NCI-H446 (cell line): ENCODE results near the gene COL5A1.

Experiments
- DNase-seq, 2 experiments: peaks; one replicate each; lab custom pipeline; 2025; lab: John Stamatoyannopoulos, UW

Gene COL5A1

GRCh38 chr9:134792627-134793026 is 151.0 kb downstream of the COL5A1 start:
- no peak for DNase-seq

GRCh38 chr9:134793288-134794188 is 151.9 kb downstream of the COL5A1 start:
- peak in 1 of 2 experiments; percentile 55 for DNase-seq

GRCh38 chr9:134794663-134795370 is 153.2 kb downstream of the COL5A1 start:
- DNase-seq = no peak

- no peak for DNase-seq
Measured at GRCh38 chr9:134795446-134795845, 153.8 kb downstream of the COL5A1 start.

GRCh38 chr9:134796882-134797281 is 155.3 kb downstream of the COL5A1 start:
- no peak for DNase-seq

GRCh38 chr9:134800791-134801339 is 159.3 kb downstream of the COL5A1 start:
- no peak for DNase-seq

GRCh38 chr9:134802216-134802795 is 160.7 kb downstream of the COL5A1 start:
- no peak for DNase-seq

- no peak for DNase-seq
Measured at GRCh38 chr9:134804871-134805270, 163.3 kb downstream of the COL5A1 start.

GRCh38 chr9:134807716-134808446 is 166.3 kb downstream of the COL5A1 start:
- no peak for DNase-seq

- no peak for DNase-seq
Measured at GRCh38 chr9:134808447-134808792, 166.8 kb downstream of the COL5A1 start.

GRCh38 chr9:134809292-134809691 is 167.7 kb downstream of the COL5A1 start:
- no peak for DNase-seq

GRCh38 chr9:134809826-134810225 is 168.2 kb downstream of the COL5A1 start:
- DNase-seq = no peak

GRCh38 chr9:134811079-134811672 is 169.6 kb downstream of the COL5A1 start:
- DNase-seq = no peak

GRCh38 chr9:134811673-134812342 is 170.2 kb downstream of the COL5A1 start:
- no peak for DNase-seq

- DNase-seq = no peak
Measured at GRCh38 chr9:134812343-134812673, 170.7 kb downstream of the COL5A1 start.

- no peak for DNase-seq
Measured at GRCh38 chr9:134813841-134814240, 172.2 kb downstream of the COL5A1 start.

GRCh38 chr9:134814598-134815215 is 173.1 kb downstream of the COL5A1 start:
- DNase-seq = no peak

GRCh38 chr9:134815435-134816214 is 174.0 kb downstream of the COL5A1 start:
- no peak for DNase-seq

GRCh38 chr9:134816264-134816663 is 174.7 kb downstream of the COL5A1 start:
- DNase-seq = no peak
